ENCODE results near the gene CDCP2. TPM values are rescaled to one million over a fixed set of nuclear protein-coding genes. Genes with fewer than 3 reads are reported as not detected.

Gene CDCP2
- total RNA-seq, 4 donors from 2014 or later: 0.19 TPM; not detected in 3

- Histone ChIP-seq H3K9me3 (no peaks in the 10 kb centered on the region), H3K27ac (no peak overlapping the region), H3K36me3 (no peaks in the 10 kb centered on the region), H3K4me1 (no peaks in the 10 kb centered on the region), H3K27me3 (no peaks in the 10 kb centered on the region), H3K4me3 (no peak overlapping the region)
- DNase-seq: no peak
- intact Hi-C loops (cut with DNase I): no loop called here
- TF ChIP-seq CTCF (IDR thresholded peaks at IDR 0.05): no peak
- no peak for TF ChIP-seq POLR2A (IDR thresholded peaks at IDR 0.05)
- 53 to 58% methylated on average over 2 of the region's 2 CpGs for WGBS, 2 donors
Measured at GRCh38 chr1:54132495-54132894, 20.3 kb downstream of the CDCP2 start.

- H3K27me3 ChIP-seq: no peaks in the 10 kb centered on the region
- H3K9me3 ChIP-seq: no peaks in the 10 kb centered on the region
- no peaks in the 10 kb centered on the region for H3K4me1 ChIP-seq
- no peaks in the 10 kb centered on the region for H3K36me3 ChIP-seq
- H3K4me3 ChIP-seq: no peak overlapping the region
- DNase-seq: no peak
- H3K27ac ChIP-seq: no peak overlapping the region
- WGBS, 2 donors: 75 to 89% methylated on average over 1 to 2 of the region's 2 CpGs
- intact Hi-C loops (cut with DNase I): no loop called here
- no peak for TF ChIP-seq CTCF (IDR thresholded peaks at IDR 0.05)
- TF ChIP-seq POLR2A (IDR thresholded peaks at IDR 0.05): no peak
Measured at GRCh38 chr1:54131419-54131818, 21.4 kb downstream of the CDCP2 start.

- DNase-seq: no peak
- Histone ChIP-seq H3K27ac (no peak overlapping the region), H3K36me3 (no peaks in the 10 kb centered on the region), H3K4me1 (no peaks in the 10 kb centered on the region), H3K27me3 (no peaks in the 10 kb centered on the region), H3K9me3 (no peaks in the 10 kb centered on the region), H3K4me3 (no peak overlapping the region)
- intact Hi-C loops (cut with DNase I): no loop called here
- TF ChIP-seq CTCF (IDR thresholded peaks at IDR 0.05): no peak
- TF ChIP-seq POLR2A (IDR thresholded peaks at IDR 0.05): no peak
- 75 to 79% methylated on average over 2 of the region's 2 CpGs for WGBS, 2 donors
Measured at GRCh38 chr1:54129858-54130257, 22.9 kb downstream of the CDCP2 start.

GRCh38 chr1:54127594-54128300 is 25.1 kb downstream of the CDCP2 start:
- intact Hi-C loops (cut with DNase I): no loop called here

More at GRCh38 chr1:54127594-54128300, 25.1 kb downstream of the CDCP2 start:
- H3K27me3 ChIP-seq: no peaks in the 10 kb centered on the region
- DNase-seq: no peak
- no peaks in the 10 kb centered on the region for H3K4me1 ChIP-seq
- no peak overlapping the region for H3K4me3 ChIP-seq
- no peaks in the 10 kb centered on the region for H3K36me3 ChIP-seq
- no peak overlapping the region for H3K27ac ChIP-seq
- TF ChIP-seq CTCF (IDR thresholded peaks at IDR 0.05): no peak
- TF ChIP-seq POLR2A (IDR thresholded peaks at IDR 0.05): no peak
- WGBS, 2 donors: 61 to 69% methylated on average over 7 of the region's 7 CpGs
- H3K9me3 ChIP-seq: no peaks in the 10 kb centered on the region

All from esophagus squamous epithelium (tissue), 5 donors.